HCT116 (cell line): Measurements from ENCODE around the gene KBTBD8. TPM values are rescaled to one million over a fixed set of nuclear protein-coding genes. Genes with fewer than 3 reads are reported as not detected.

Experiments used
- ATAC-seq: fragments of 200-7000 bp; cut with Tn5 transposase; 2 replicates; pipeline ENCODE4 v1.9.1; 2020; ENCODE audit warnings: mild to moderate bottlenecking, moderate library complexity
- BruUV-seq: library from RNA; stranded (reverse); fragments of 400-500 nt; replicated peaks from 2 replicates; lab custom pipeline; 2021; lab: Mats Ljungman, UMichigan
- CTCF ChIA-PET: fragments of 300-600 bp; sonication (Branson Sonifier 250); formaldehyde crosslinking; loops from one replicate; lab custom pipeline; 2021; ENCODE audit warnings: antibody characterized with exemption; lab: Charles Lee
- POLR2A ChIA-PET: fragments of 300-600, 350-600 bp; sonication (Branson Sonifier 250); formaldehyde crosslinking; loops from one replicate; lab custom pipeline; 2021; ENCODE audit warnings: antibody characterized with exemption; lab: Charles Lee
- RAD21 ChIA-PET, 2 experiments: fragments of 300-600 bp; sonication (Branson Sonifier 250); formaldehyde crosslinking; loops; one replicate each; lab custom pipeline; 2023; ENCODE audit warnings: low total read pairs in 2 of 2; ENCODE audit not compliant: uncharacterized antibody in 2 of 2, unreplicated experiment in 2 of 2, low non-redundant PET in 1 of 2; lab: Charles Lee
- DNase-seq: peaks from one replicate; pipeline ENCODE4 v3.0.0-alpha.2; 2010; ENCODE audit warnings: low read depth, low spot score
- H2AFZ ChIP-seq: fragments of 200-600 bp; shearing (Covaris generic), sonication (generic); 2 replicates; pipeline ENCODE4 v1.6.1; 2017; ENCODE audit warnings: low read depth, mixed run types, mixed read lengths, antibody characterized with exemption, low read length; ENCODE audit not compliant: poor library complexity, severe bottlenecking
- H3K27ac ChIP-seq: 2 replicates; pipeline ENCODE4 v1.5.1; 2012; ENCODE audit warnings: low read depth, low read length
- H3K27me3 ChIP-seq: fragments of 200-600 bp; sonication (generic); 2 replicates; pipeline ENCODE4 v1.6.1; 2016; ENCODE audit warnings: mixed run types, low read length, mixed read lengths; ENCODE audit not compliant: insufficient read depth
- H3K36me3 ChIP-seq, 2 experiments: fragments of 200-500 bp in 1 of 2; fragments of 200-600 bp in 1 of 2; sonication (Bioruptor generic) in 1 of 2; sonication (generic) in 1 of 2; 2 replicates each; pipeline versions ENCODE4 v1.5.1 to v1.6.1; 2014 to 2016; ENCODE audit warnings: low read length in 2 of 2, inconsistent platforms in 1 of 2, mixed read lengths in 1 of 2, mixed run types in 1 of 2; ENCODE audit not compliant: insufficient read depth in 2 of 2, control insufficient read depth in 1 of 2
- H3K4me1 ChIP-seq, 2 experiments: fragments of 200-600 bp in 1 of 2; sonication (generic) in 1 of 2; 2 replicates each; pipeline versions ENCODE4 v1.5.1 to v1.6.1; 2012 to 2017; ENCODE audit warnings: low read length in 2 of 2, inconsistent platforms in 1 of 2, mild to moderate bottlenecking in 1 of 2, mixed read lengths in 1 of 2, mixed run types in 1 of 2, moderate library complexity in 1 of 2; ENCODE audit not compliant: insufficient read depth in 2 of 2, control insufficient read depth in 1 of 2
- H3K4me2 ChIP-seq: fragments of 200-600 bp; sonication (generic); 2 replicates; pipeline ENCODE4 v1.6.1; 2017; ENCODE audit warnings: mixed run types, low read length, mixed read lengths
- H3K4me3 ChIP-seq, 2 experiments: fragments of 200-600 bp in 1 of 2; sonication (generic) in 1 of 2; replicated peaks in 1 of 2; 2 replicates each; pipeline ENCODE4 v1.5.1; 2011 to 2016; ENCODE audit warnings: low read length in 2 of 2, control low read depth in 1 of 2, low read depth in 1 of 2, mild to moderate bottlenecking in 1 of 2, mixed read lengths in 1 of 2, mixed run types in 1 of 2
- H3K79me2 ChIP-seq: fragments of 200-600 bp; sonication (generic); 2 replicates; pipeline ENCODE4 v1.6.1; 2017; ENCODE audit warnings: mild to moderate bottlenecking, mixed run types, low read length, moderate library complexity, mixed read lengths; ENCODE audit not compliant: insufficient read depth
- H3K9ac ChIP-seq: fragments of 200-600 bp; sonication (generic); 2 replicates; pipeline ENCODE4 v1.6.1; 2016; ENCODE audit warnings: low read length, mixed read lengths
- H3K9me2 ChIP-seq: fragments of 200-600 bp; sonication (generic), shearing (Covaris generic); 2 replicates; pipeline ENCODE4 v1.6.1; 2017; ENCODE audit warnings: mixed run types, mild to moderate bottlenecking, moderate library complexity; ENCODE audit not compliant: insufficient read depth
- H3K9me3 ChIP-seq, 2 experiments: fragments of 200-500 bp in 1 of 2; fragments of 200-600 bp in 1 of 2; sonication (Bioruptor generic) in 1 of 2; sonication (generic) in 1 of 2; 2 replicates each; pipeline ENCODE4 v1.6.1; 2014 to 2017; ENCODE audit warnings: low read length in 2 of 2, mixed read lengths in 2 of 2, inconsistent platforms in 1 of 2, low read depth in 1 of 2, mild to moderate bottlenecking in 1 of 2, mixed run types in 1 of 2, moderate library complexity in 1 of 2; ENCODE audit not compliant: control insufficient read depth in 1 of 2, insufficient read depth in 1 of 2
- H4K20me1 ChIP-seq: fragments of 200-600 bp; sonication (generic), shearing (Covaris generic); 2 replicates; pipeline ENCODE4 v1.6.1; 2017; ENCODE audit warnings: mixed run types, mild to moderate bottlenecking, moderate library complexity; ENCODE audit not compliant: insufficient read depth
- ATF3 ChIP-seq: IDR thresholded peaks from 2 replicates; pipeline ENCODE4 v1.6.1; 2012
- CBX3 ChIP-seq: IDR thresholded peaks from 2 replicates; pipeline ENCODE4 v1.6.1; 2012; ENCODE audit warnings: low read depth
- CEBPB ChIP-seq: IDR thresholded peaks from 2 replicates; pipeline ENCODE4 v1.6.1; 2012; ENCODE audit warnings: low read depth
- CTCF ChIP-seq, 3 experiments: fragments of 200-600 bp in 1 of 3; sonication (generic) in 1 of 3; IDR thresholded peaks in 2 of 3; conservative IDR thresholded peaks in 1 of 3; 2 replicates each; pipeline ENCODE4 v1.5.1; 2012 to 2017; ENCODE audit warnings: low read depth in 2 of 3, low read length in 2 of 3, antibody characterized with exemption in 1 of 3, borderline replicate concordance in 1 of 3, control low read depth in 1 of 3, mild to moderate bottlenecking in 1 of 3, mixed read lengths in 1 of 3, mixed run types in 1 of 3, moderate library complexity in 1 of 3; ENCODE audit not compliant: insufficient read depth in 1 of 3
- EZH2 ChIP-seq: fragments of 200-600 bp; sonication (generic); IDR thresholded peaks from 2 replicates; pipeline ENCODE4 v1.6.1; 2017; ENCODE audit warnings: antibody characterized with exemption, mixed run types
- EZH2phosphoT487 ChIP-seq: fragments of 200-600 bp; IDR thresholded peaks from 2 replicates; pipeline ENCODE4 v1.6.1; 2018; ENCODE audit warnings: antibody characterized with exemption, borderline replicate concordance
- JUND ChIP-seq: IDR thresholded peaks from 2 replicates; pipeline ENCODE4 v1.6.1; 2012
- MAX ChIP-seq: IDR thresholded peaks from 2 replicates; pipeline ENCODE4 v1.6.1; 2012
- POLR2A ChIP-seq: IDR thresholded peaks from 2 replicates; pipeline ENCODE4 v1.7.0; 2011; ENCODE audit warnings: borderline replicate concordance; ENCODE audit not compliant: insufficient read depth, insufficient read length; ENCODE audit errors: extremely low read depth
- POLR2AphosphoS5 ChIP-seq: IDR thresholded peaks from 2 replicates; pipeline ENCODE4 v1.6.1; 2011; ENCODE audit warnings: mild to moderate bottlenecking, low read depth, low read length, moderate library complexity
- RAD21 ChIP-seq: IDR thresholded peaks from 2 replicates; pipeline ENCODE4 v1.6.1; 2012; ENCODE audit warnings: low read depth, mild to moderate bottlenecking
- REST ChIP-seq: IDR thresholded peaks from 2 replicates; pipeline ENCODE4 v1.6.1; 2012; ENCODE audit warnings: low read depth
- SIN3A ChIP-seq: IDR thresholded peaks from 2 replicates; pipeline ENCODE4 v1.6.1; 2012; ENCODE audit warnings: low read depth
- SP1 ChIP-seq: IDR thresholded peaks from 2 replicates; pipeline ENCODE4 v1.6.1; 2012; ENCODE audit warnings: low read depth
- SRF ChIP-seq: IDR thresholded peaks from 2 replicates; pipeline ENCODE4 v1.6.1; 2012; ENCODE audit warnings: low read depth
- TCF7L2 ChIP-seq: IDR thresholded peaks from 2 replicates; pipeline ENCODE4 v1.7.0; 2011; ENCODE audit warnings: borderline replicate concordance, inconsistent platforms; ENCODE audit not compliant: insufficient read depth, insufficient read length; ENCODE audit errors: extremely low read depth
- YY1 ChIP-seq: IDR thresholded peaks from 2 replicates; pipeline ENCODE4 v1.6.1; 2011; ENCODE audit warnings: low read length, low read depth, moderate library complexity, mild to moderate bottlenecking; ENCODE audit not compliant: insufficient replicate concordance; ENCODE audit errors: extremely low read depth
- ZBTB33 ChIP-seq: IDR thresholded peaks from 2 replicates; pipeline ENCODE4 v1.6.1; 2011; ENCODE audit warnings: mild to moderate bottlenecking, low read length, moderate library complexity; ENCODE audit not compliant: insufficient replicate concordance; ENCODE audit errors: extremely low read depth
- ZFX ChIP-seq: fragments of 450-650 bp; IDR thresholded peaks from 2 replicates; pipeline ENCODE4 v1.6.1; 2017
- ZNF274 ChIP-seq: fragments of 200-500 bp; sonication (Bioruptor generic); IDR thresholded peaks from 2 replicates; pipeline ENCODE4 v1.6.1; 2014; ENCODE audit warnings: mild to moderate bottlenecking, low read depth, low read length, inconsistent platforms
- intact Hi-C: fragments of 100-400 bp; cut with micrococcal nuclease; formaldehyde crosslinking; loops from 2 replicates; pipeline ENCODE4 v1.10.0; 2022
- total RNA-seq: library from RNA; stranded (reverse); gene quantifications from one replicate; pipeline ENCODE4 v1.2.1, GENCODE V29; 2021; ENCODE audit not compliant: unreplicated experiment

The KBTBD8 gene
- total RNA-seq, 1 experiment from 2014 or later, result 1.4 TPM

- RAD21 ChIA-PET, result no interaction called here
- no peak overlapping the region for H3K4me2 ChIP-seq
- BruUV-seq, result no TSS peak
- CTCF ChIA-PET, result no interaction called here
- no peak overlapping the region for H3K4me3 ChIP-seq
- no peak overlapping the region for H3K27ac ChIP-seq
- H3K4me1 ChIP-seq, result no peaks in the 10 kb centered on the region
- POLR2A ChIA-PET, result no interaction called here
- H3K9me2 ChIP-seq, result no peaks in the 10 kb centered on the region
- ATAC-seq (no peak), DNase-seq (no peak)
- no peaks in the 10 kb centered on the region for H3K36me3 ChIP-seq
- intact Hi-C loops, result no loop called here
- H2AFZ ChIP-seq, result no peak overlapping the region
- no peaks in the 10 kb centered on the region for H3K9me3 ChIP-seq
- H4K20me1 ChIP-seq, result no peaks in the 10 kb centered on the region
- peaks cover 78% of the 10 kb centered on the region for H3K27me3 ChIP-seq
- H3K9ac ChIP-seq, result no peak overlapping the region
- no peaks in the 10 kb centered on the region for H3K79me2 ChIP-seq
- no peak for TF ChIP-seq CTCF (IDR thresholded peaks at IDR 0.05 in 2 of 3, conservative IDR thresholded peaks at IDR 0.05 in 1 of 3; ENCODE audit: borderline replicate concordance in 1 of 3, insufficient read depth in 1 of 3, low read depth in 2 of 3, low read length in 2 of 3)
- no peak for TF ChIP-seq CBX3
- TF ChIP-seq YY1, result no peak
- no peak for TF ChIP-seq JUND
- no peak for TF ChIP-seq REST
- no peak for TF ChIP-seq POLR2AphosphoS5
- TF ChIP-seq SRF, result no peak
- no peak for TF ChIP-seq ZFX
- TF ChIP-seq EZH2, result no peak
- no peak for TF ChIP-seq MAX
- TF ChIP-seq SIN3A, result no peak
- no peak for TF ChIP-seq EZH2phosphoT487
- no peak for TF ChIP-seq CEBPB
- no peak for TF ChIP-seq ZBTB33
- TF ChIP-seq POLR2A, result no peak
- TF ChIP-seq RAD21, result no peak
- no peak for TF ChIP-seq SP1
- TF ChIP-seq TCF7L2, result no peak
- TF ChIP-seq ZNF274, result no peak
- TF ChIP-seq ATF3, result no peak
Measured at GRCh38 chr3:66948838-66949237, 49.3 kb upstream of the KBTBD8 start.
